ENCODE data around the gene PLCD4. TPM values are rescaled to one million over a fixed set of nuclear protein-coding genes. Genes with fewer than 3 reads are reported as not detected.

PLCD4 gene
- total and polyA plus RNA-seq, 4 donors: 0.05 to 0.51 (median 0.12) TPM

GRCh38 chr2:218635719-218636118, 28.0 kb downstream of the PLCD4 start (continued):
- no peak for TF ChIP-seq CTCF (IDR thresholded peaks at IDR 0.05; ENCODE audit: low read depth, low read length, missing input control)
- no peak for TF ChIP-seq SP1 (IDR thresholded peaks at IDR 0.05)
- no peak for TF ChIP-seq FOXA1 (IDR thresholded peaks at IDR 0.05)

- no peak for TF ChIP-seq JUND (IDR thresholded peaks at IDR 0.05)
- 98% methylated on average over 18 of the region's 18 CpGs for whole genome bisulfite sequencing
- no peaks in the 10 kb centered on the region for H3K27me3 ChIP-seq (ENCODE audit: control insufficient read depth in 4 of 4, insufficient read depth in 4 of 4, low read length in 3 of 4)
Measured at GRCh38 chr2:218638372-218638771, 30.7 kb downstream of the PLCD4 start.

DNA sequence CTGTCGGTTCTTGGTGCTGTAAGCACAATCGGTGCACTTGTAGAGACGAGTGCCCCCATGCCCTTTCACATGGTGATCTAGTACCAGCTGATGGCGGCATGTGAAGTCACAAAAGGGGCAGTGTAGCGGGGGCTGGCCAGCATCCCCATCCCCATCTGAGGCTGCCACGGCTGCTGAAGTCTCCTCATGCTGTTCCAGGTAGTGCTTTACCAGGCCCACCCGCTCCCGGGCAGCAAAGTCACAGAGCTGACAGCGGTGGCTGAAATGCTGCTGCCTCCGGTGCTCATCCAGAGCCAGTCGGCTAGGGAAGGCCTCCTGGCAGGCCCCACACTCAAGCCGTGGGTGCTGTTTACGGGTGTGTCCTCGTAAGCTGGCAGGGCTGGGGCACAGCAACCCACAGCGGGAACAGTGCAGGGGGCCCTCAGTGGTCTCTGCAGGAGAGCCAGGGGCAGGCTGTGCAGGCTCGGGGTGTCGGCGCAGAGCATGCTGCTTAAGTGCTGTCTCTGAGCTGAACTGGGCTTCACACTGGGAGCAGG, 34.5 kb downstream of the PLCD4 start:
- no peaks in the 10 kb centered on the region for H3K27me3 ChIP-seq (ENCODE audit: control insufficient read depth in 4 of 4, insufficient read depth in 4 of 4, low read length in 3 of 4)
- TF ChIP-seq RAD21 (IDR thresholded peaks at IDR 0.05): no peak
- TF ChIP-seq GABPA (IDR thresholded peaks at IDR 0.05 in 1 of 2, conservative IDR thresholded peaks at IDR 0.05 in 1 of 2): no peak
- no peak for TF ChIP-seq YY1 (IDR thresholded peaks at IDR 0.05)
- TF ChIP-seq HNF4A (conservative IDR thresholded peaks at IDR 0.05): no peak
- TF ChIP-seq TAF1 (conservative IDR thresholded peaks at IDR 0.05): no peak
- TF ChIP-seq HNF4G (IDR thresholded peaks at IDR 0.05): no peak
- no peak for TF ChIP-seq FOXA1 (IDR thresholded peaks at IDR 0.05)
- TF ChIP-seq RXRA (IDR thresholded peaks at IDR 0.05): no peak
- TF ChIP-seq, protein P1, sequence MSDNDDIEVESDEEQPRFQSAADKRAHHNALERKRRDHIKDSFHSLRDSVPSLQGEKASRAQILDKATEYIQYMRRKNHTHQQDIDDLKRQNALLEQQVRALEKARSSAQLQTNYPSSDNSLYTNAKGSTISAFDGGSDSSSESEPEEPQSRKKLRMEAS (IDR thresholded peaks at IDR 0.05): no peak
- no peak for TF ChIP-seq EGR1 (IDR thresholded peaks at IDR 0.05; ENCODE audit: low read depth in 2 of 2)
- no peak for TF ChIP-seq REST (IDR thresholded peaks at IDR 0.05)
- TF ChIP-seq SP1 (IDR thresholded peaks at IDR 0.05): no peak
- TF ChIP-seq CTCF (IDR thresholded peaks at IDR 0.05; ENCODE audit: low read depth, low read length, missing input control): no peak
- no peak for TF ChIP-seq ATF3 (IDR thresholded peaks at IDR 0.05)
- TF ChIP-seq, protein P2, sequence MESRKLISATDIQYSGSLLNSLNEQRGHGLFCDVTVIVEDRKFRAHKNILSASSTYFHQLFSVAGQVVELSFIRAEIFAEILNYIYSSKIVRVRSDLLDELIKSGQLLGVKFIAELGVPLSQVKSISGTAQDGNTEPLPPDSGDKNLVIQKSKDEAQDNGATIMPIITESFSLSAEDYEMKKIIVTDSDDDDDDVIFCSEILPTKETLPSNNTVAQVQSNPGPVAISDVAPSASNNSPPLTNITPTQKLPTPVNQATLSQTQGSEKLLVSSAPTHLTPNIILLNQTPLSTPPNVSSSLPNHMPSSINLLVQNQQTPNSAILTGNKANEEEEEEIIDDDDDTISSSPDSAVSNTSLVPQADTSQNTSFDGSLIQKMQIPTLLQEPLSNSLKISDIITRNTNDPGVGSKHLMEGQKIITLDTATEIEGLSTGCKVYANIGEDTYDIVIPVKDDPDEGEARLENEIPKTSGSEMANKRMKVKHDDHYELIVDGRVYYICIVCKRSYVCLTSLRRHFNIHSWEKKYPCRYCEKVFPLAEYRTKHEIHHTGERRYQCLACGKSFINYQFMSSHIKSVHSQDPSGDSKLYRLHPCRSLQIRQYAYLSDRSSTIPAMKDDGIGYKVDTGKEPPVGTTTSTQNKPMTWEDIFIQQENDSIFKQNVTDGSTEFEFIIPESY (IDR thresholded peaks at IDR 0.05): no peak
- no peak for TF ChIP-seq NR2F2 (IDR thresholded peaks at IDR 0.05)
- peaks cover 18 to 68% (median 34%) of the 10 kb centered on the region in 4 donors for H3K36me3 ChIP-seq (ENCODE audit: control insufficient read depth in 4 of 4, insufficient read depth in 3 of 4, low read depth in 1 of 4, low read length in 3 of 4)
- no peaks in the 10 kb centered on the region for H3K9me3 ChIP-seq (ENCODE audit: control insufficient read depth in 4 of 4, low read length in 3 of 4)
- no peak for DNase-seq (ENCODE audit: low spot score)
- peaks cover 0 to 22% (median 17%) of the 10 kb centered on the region in 4 donors for H3K4me1 ChIP-seq (ENCODE audit: control insufficient read depth in 4 of 4, insufficient read depth in 4 of 4, low read length in 3 of 4)
- 96% methylated on average over 18 of the region's 18 CpGs for whole genome bisulfite sequencing
- H3K4me3 ChIP-seq (ENCODE audit: low read depth in 1 of 3, low read length in 3 of 3): no peak overlapping the region
- no peak overlapping the region for H3K9ac ChIP-seq (ENCODE audit: low read depth in 1 of 2, low read length in 2 of 2)
- no peak overlapping the region for H3K27ac ChIP-seq (ENCODE audit: low read depth in 1 of 2, low read length in 2 of 2)

More at GRCh38 chr2:218638372-218638771, 30.7 kb downstream of the PLCD4 start:
- Histone ChIP-seq H3K4me3 (ENCODE audit: low read depth in 1 of 3, low read length in 3 of 3) (no peak overlapping the region), H3K36me3 (ENCODE audit: control insufficient read depth in 4 of 4, insufficient read depth in 3 of 4, low read depth in 1 of 4, low read length in 3 of 4) (peaks cover 13 to 78% (median 42%) of the 10 kb centered on the region in 4 donors), H3K4me1 (ENCODE audit: control insufficient read depth in 4 of 4, insufficient read depth in 4 of 4, low read length in 3 of 4) (no peaks in the 10 kb centered on the region), H3K9me3 (ENCODE audit: control insufficient read depth in 4 of 4, low read length in 3 of 4) (no peaks in the 10 kb centered on the region), H3K27ac (ENCODE audit: low read depth in 1 of 2, low read length in 2 of 2) (no peak overlapping the region), H3K9ac (ENCODE audit: low read depth in 1 of 2, low read length in 2 of 2) (no peak overlapping the region)
- no peak for DNase-seq (ENCODE audit: low spot score)

Data from liver (tissue), 9 donors.